GM23338 (cell line): Measurements from ENCODE around the gene SPTB. TPM values are rescaled to one million over a fixed set of nuclear protein-coding genes. Genes with fewer than 3 reads are reported as not detected.

ENCODE experiments used
- ATAC-seq: fragments of 200-7000 bp; cut with Tn5 transposase; 3 replicates; pipeline ENCODE4 v1.9.1; 2020
- DNase-seq: peaks from one replicate; pipeline ENCODE4 v3.0.0-alpha.2; 2015; ENCODE audit warnings: low spot score
- H2AFZ ChIP-seq: fragments of 200-600 bp; sonication (generic); 2 replicates; pipeline ENCODE4 v1.8.0; 2016; ENCODE audit warnings: antibody characterized with exemption, mild to moderate bottlenecking, moderate library complexity
- H3F3A ChIP-seq: fragments of 200-600 bp; sonication (generic); replicated peaks from 2 replicates; pipeline ENCODE4 v1.8.0; 2017; ENCODE audit warnings: antibody characterized with exemption, mixed run types, low read depth
- H3K27ac ChIP-seq: fragments of 200-600 bp; sonication (generic); 2 replicates; pipeline ENCODE4 v1.6.1; 2016; ENCODE audit warnings: low read depth
- H3K27me3 ChIP-seq: fragments of 200-600 bp; sonication (generic); 2 replicates; pipeline ENCODE4 v1.8.0; 2016; ENCODE audit warnings: mild to moderate bottlenecking, mixed run types, moderate library complexity; ENCODE audit not compliant: insufficient read depth
- H3K36me3 ChIP-seq: fragments of 200-600 bp; sonication (generic); 2 replicates; pipeline ENCODE4 v1.8.0; 2016; ENCODE audit warnings: mild to moderate bottlenecking; ENCODE audit not compliant: insufficient read depth
- H3K4me1 ChIP-seq: fragments of 200-600 bp; sonication (generic); 2 replicates; pipeline ENCODE4 v1.8.0; 2016; ENCODE audit warnings: mild to moderate bottlenecking, moderate library complexity; ENCODE audit not compliant: insufficient read depth
- H3K4me2 ChIP-seq: fragments of 200-600 bp; sonication (generic); 2 replicates; pipeline ENCODE4 v1.7.1; 2017; ENCODE audit warnings: mixed run types
- H3K4me3 ChIP-seq: fragments of 200-600 bp; sonication (generic); 2 replicates; pipeline ENCODE4 v1.6.1; 2016; ENCODE audit warnings: mixed run types
- H3K79me2 ChIP-seq: fragments of 200-600 bp; sonication (generic); replicated peaks from 2 replicates; pipeline ENCODE4 v1.8.0; 2017; ENCODE audit warnings: mild to moderate bottlenecking; ENCODE audit not compliant: insufficient read depth
- H3K9me2 ChIP-seq: fragments of 200-600 bp; sonication (generic); 2 replicates; pipeline ENCODE4 v1.8.0; 2017; ENCODE audit not compliant: insufficient read depth
- H4K20me1 ChIP-seq: fragments of 200-600 bp; sonication (generic); replicated peaks from 2 replicates; pipeline ENCODE4 v1.8.0; 2017; ENCODE audit warnings: mild to moderate bottlenecking; ENCODE audit not compliant: insufficient read depth
- H3K27ac Mint-ChIP-seq: 2 replicates; pipeline ENCODE4 v1.8.0; 2020; ENCODE audit warnings: inconsistent platforms, mild to moderate bottlenecking, moderate library complexity, mixed read lengths
- H3K27me3 Mint-ChIP-seq: 3 replicates; pipeline ENCODE4 v1.8.0; 2022; ENCODE audit warnings: low read depth, mild to moderate bottlenecking, moderate library complexity, mixed read lengths, inconsistent platforms; ENCODE audit not compliant: insufficient read depth, poor library complexity
- H3K36me3 Mint-ChIP-seq: 3 replicates; pipeline ENCODE4 v1.8.0; 2021; ENCODE audit warnings: low read depth, mild to moderate bottlenecking, inconsistent platforms, moderate library complexity, mixed read lengths
- H3K4me1 Mint-ChIP-seq: 3 replicates; pipeline ENCODE4 v1.8.0; 2020; ENCODE audit warnings: mild to moderate bottlenecking, inconsistent platforms, mixed read lengths
- H3K4me3 Mint-ChIP-seq: 3 replicates; pipeline ENCODE4 v1.8.0; 2021; ENCODE audit warnings: moderate library complexity, mild to moderate bottlenecking, inconsistent platforms, mixed read lengths
- H3K9me3 Mint-ChIP-seq: 3 replicates; pipeline ENCODE4 v1.8.0; 2020; ENCODE audit warnings: moderate library complexity, mild to moderate bottlenecking, inconsistent platforms, mixed read lengths
- CREB1 ChIP-seq: fragments of 250-450 bp; sonication (Bioruptor Pico); IDR thresholded peaks from 2 replicates; pipeline ENCODE4 v1.5.0; 2020; ENCODE audit warnings: low read depth, mild to moderate bottlenecking, moderate library complexity
- EZH2phosphoT487 ChIP-seq: fragments of 200-600 bp; sonication (generic); IDR thresholded peaks from one replicate; pipeline ENCODE4 v1.8.1; 2018; ENCODE audit warnings: antibody characterized with exemption; ENCODE audit not compliant: unreplicated experiment
- JUNB ChIP-seq: IDR thresholded peaks from one replicate; pipeline ENCODE4 v1.6.1; 2016; ENCODE audit warnings: antibody characterized with exemption; ENCODE audit not compliant: unreplicated experiment
- NANOG ChIP-seq: IDR thresholded peaks from 2 replicates; pipeline ENCODE4 v1.6.1; 2016; ENCODE audit warnings: antibody characterized with exemption, borderline replicate concordance
- POLR2AphosphoS5 ChIP-seq: IDR thresholded peaks from 2 replicates; pipeline ENCODE4 v1.6.1; 2016; ENCODE audit warnings: antibody characterized with exemption, low read depth
- REST ChIP-seq: IDR thresholded peaks from one replicate; pipeline ENCODE4 v1.6.1; 2018; ENCODE audit warnings: antibody characterized with exemption; ENCODE audit not compliant: unreplicated experiment
- ZNF462 ChIP-seq: fragments of 250-450 bp; sonication (Bioruptor Pico); IDR thresholded peaks from 2 replicates; pipeline ENCODE4 v1.5.0; 2020; ENCODE audit warnings: mild to moderate bottlenecking, moderate library complexity
- polyA plus RNA-seq: library from polyadenylated mRNA; unstranded; fragments of >200 nt; fragmentation: Nextera tagmentation; extraction: Ambion mirVana; gene quantifications from 2 replicates; pipeline ENCODE4 v1.2.1, GENCODE V29; 2016
- total RNA-seq: library from RNA; depleted of rRNA; stranded (reverse); fragments of >200 nt; shearing (Covaris generic); gene quantifications from 2 replicates; pipeline ENCODE4 v1.2.3, GENCODE V29; 2014

SPTB gene
- total and polyA plus RNA-seq, 2 experiments from 2014 or later, result 1.1 to 1.9 TPM

GRCh38 chr14:64722842-64723447, 156.8 kb downstream of the SPTB start:
- no peaks in the 10 kb centered on the region for H3K27me3 ChIP-seq
- no peak for TF ChIP-seq NANOG
- TF ChIP-seq POLR2AphosphoS5, result no peak
- no peak for TF ChIP-seq EZH2phosphoT487
- TF ChIP-seq ZNF462, result no peak
- no peak for TF ChIP-seq REST
- TF ChIP-seq JUNB, result no peak
- no peak for TF ChIP-seq CREB1 (CRISPR knock-in tag)
- Mint-ChIP-seq H3K4me1 (peaks cover 88% of the 10 kb centered on the region), H3K9me3 (no peaks in the 10 kb centered on the region; the same call in 2 of the 3 replicates), H3K27me3 (peaks cover 15% of the 10 kb centered on the region), H3K27ac (peak overlapping the region; percentile 51; the same call in 1 of the 2 replicates), H3K36me3 (peaks cover 26% of the 10 kb centered on the region), H3K4me3 (no peak overlapping the region)
- peaks cover 93% of the 10 kb centered on the region for H3K79me2 ChIP-seq
- no peak overlapping the region for H2AFZ ChIP-seq
- H3F3A ChIP-seq, result 0 out of 2 replicates have a peak, but pooled peaks cover 2% of the 10 kb centered on the region
- peaks cover 78% of the 10 kb centered on the region for H3K4me1 ChIP-seq
- ATAC-seq (no peak), DNase-seq (no peak)
- peaks cover 47% of the 10 kb centered on the region for H4K20me1 ChIP-seq
- peaks cover 4% of the 10 kb centered on the region; the same call in 1 of the 2 replicates for H3K36me3 ChIP-seq
- H3K9me2 ChIP-seq, result no peaks in the 10 kb centered on the region
- H3K4me2 ChIP-seq, result 0 out of 2 replicates have a peak overlapping the region, but pooled peaks have one; percentile 70
- H3K27ac ChIP-seq, result no peak overlapping the region
- H3K4me3 ChIP-seq, result no peak overlapping the region
